Kidney epithelial cell (primary cell): ENCODE results near the gene GPC1. TPM values are rescaled to one million over a fixed set of nuclear protein-coding genes. Genes with fewer than 3 reads are reported as not detected.

ENCODE experiments used
- DNase-seq: peaks from one replicate; pipeline ENCODE4 v3.0.0-alpha.2; 2010; ENCODE audit warnings: low read depth
- H3K27me3 ChIP-seq: 2 replicates; pipeline ENCODE4 v1.6.0; 2011; ENCODE audit warnings: low read length; ENCODE audit not compliant: control insufficient read depth, insufficient read depth
- H3K36me3 ChIP-seq: 2 replicates; pipeline ENCODE4 v1.5.1; 2011; ENCODE audit warnings: low read length; ENCODE audit not compliant: control insufficient read depth, insufficient read depth
- H3K4me3 ChIP-seq: 2 replicates; pipeline ENCODE4 v1.5.1; 2011; ENCODE audit warnings: low read depth, mild to moderate bottlenecking, control low read depth, low read length
- CTCF ChIP-seq: IDR thresholded peaks from 2 replicates; pipeline ENCODE4 v1.5.1; 2011; ENCODE audit warnings: mild to moderate bottlenecking, moderate library complexity, low read length, control low read depth, inconsistent platforms; ENCODE audit not compliant: insufficient read depth, poor library complexity, severe bottlenecking
- total RNA-seq: library from RNA; depleted of rRNA; stranded (reverse); fragments of >200 nt; gene quantifications from 2 replicates; pipeline ENCODE4 v1.2.3, GENCODE V29; 2015

GPC1 gene
- total RNA-seq, 1 donor from 2014 or later = 75.2 TPM

DNA sequence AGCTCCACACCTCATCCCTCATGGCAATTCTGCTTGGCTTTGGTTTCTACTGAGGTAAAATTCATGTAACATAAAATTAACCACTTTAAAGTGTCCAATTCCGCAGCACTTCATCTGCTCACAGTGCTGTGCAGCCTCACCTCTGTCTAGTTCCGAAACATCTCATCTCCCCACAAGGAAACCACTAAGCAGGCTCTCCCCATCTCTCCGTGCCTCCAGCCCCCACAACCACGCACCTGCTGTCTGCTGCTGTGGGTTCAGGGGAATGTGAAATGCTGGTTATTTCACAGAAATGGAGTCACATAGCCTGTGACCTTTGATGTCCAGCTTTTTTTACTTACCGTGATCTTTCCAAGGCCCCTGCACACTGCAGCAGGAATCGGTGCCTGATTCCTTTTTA lies 7.7 kb upstream of the GPC1 start:
- Histone ChIP-seq H3K36me3 (no peaks in the 10 kb centered on the region), H3K27me3 (peaks cover 2% of the 10 kb centered on the region), H3K4me3 (no peak overlapping the region)
- no peak for TF ChIP-seq CTCF
- no peak for DNase-seq

DNA sequence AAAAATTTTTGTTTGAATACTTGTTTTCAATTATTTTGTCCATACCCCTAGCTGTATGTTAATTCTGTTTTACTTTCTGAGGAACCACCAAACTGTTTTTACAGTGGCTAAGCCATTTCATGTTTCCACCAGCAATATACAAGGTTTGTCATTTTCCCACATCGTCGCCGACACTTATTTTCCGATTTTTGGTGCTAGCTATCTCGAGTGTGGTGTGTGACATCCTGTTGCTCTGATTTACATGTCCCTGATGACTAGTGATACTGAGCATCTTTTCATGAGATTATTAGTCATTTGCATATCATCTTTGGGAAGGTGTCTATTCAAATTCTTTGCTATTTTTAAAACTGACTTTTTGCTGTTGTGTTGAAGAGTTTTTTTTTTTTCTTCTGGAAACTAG lies 7.2 kb upstream of the GPC1 start:
- peaks cover 2% of the 10 kb centered on the region for H3K27me3 ChIP-seq
- no peak for DNase-seq
- no peak for TF ChIP-seq CTCF
- no peak overlapping the region for H3K4me3 ChIP-seq
- no peaks in the 10 kb centered on the region for H3K36me3 ChIP-seq

DNA sequence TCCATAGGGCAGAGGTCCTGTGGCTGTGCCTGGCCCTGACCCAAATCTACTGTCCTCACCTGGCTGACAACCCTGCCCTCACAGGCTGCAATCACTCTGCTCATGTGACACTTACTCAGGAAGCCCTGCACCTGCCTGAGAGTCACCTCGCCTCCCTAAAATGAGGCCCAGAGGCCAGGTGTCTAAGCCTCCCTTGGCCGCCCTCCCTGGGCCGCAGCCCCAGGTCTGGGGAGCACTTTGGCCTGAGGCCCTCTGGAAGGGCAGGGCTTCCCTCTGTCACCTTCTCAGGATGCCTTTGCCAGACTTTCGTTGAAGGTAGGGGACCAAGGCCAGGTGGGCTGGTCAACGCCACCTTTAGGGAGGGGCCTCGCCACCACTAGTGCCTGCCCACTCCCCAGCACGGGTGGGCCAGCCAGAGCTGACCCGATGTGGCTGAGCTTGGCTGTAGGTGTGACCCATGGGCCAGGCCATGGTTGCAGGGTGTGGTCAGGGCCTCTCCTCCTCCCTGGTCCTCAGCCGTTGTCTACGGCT lies 6.1 kb upstream of the GPC1 start:
- TF ChIP-seq CTCF = no peak
- no peak for DNase-seq

DNA sequence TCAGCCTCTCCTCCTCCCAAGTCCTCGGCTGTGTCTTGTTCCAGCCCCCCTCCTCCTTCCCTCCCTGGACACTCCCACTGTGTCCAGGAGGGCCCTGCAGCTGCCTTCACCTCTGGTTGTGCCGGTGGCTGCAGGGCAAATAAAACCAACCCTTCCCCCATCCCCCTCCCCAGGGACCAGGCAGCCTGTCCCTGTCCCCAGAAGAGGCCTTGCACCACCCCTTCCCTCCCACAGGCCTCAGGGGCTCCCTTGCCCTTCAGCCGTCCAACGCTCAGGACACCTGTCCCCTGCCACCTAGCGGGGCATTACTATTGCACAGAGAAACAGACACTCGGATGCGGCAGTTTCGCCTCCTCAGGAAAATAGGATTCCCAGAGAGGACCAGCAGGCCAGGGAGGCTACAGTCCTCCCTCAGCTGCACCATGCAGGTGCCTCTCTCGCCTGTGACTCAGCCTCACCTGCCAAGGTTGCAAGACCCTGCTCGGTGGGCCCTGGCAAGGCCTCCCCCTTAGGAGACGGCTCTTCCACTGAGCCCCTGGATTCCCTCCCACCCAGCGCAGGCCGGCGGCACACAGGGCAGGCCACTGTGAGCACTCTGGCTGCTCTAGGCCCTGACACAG lies 5.5 kb upstream of the GPC1 start:
- DNase-seq = no peak
- Histone ChIP-seq H3K27me3 (peaks cover 2% of the 10 kb centered on the region), H3K36me3 (no peaks in the 10 kb centered on the region), H3K4me3 (no peak overlapping the region)
- TF ChIP-seq CTCF = no peak

More for the DNA sequence above, 6.1 kb upstream of the GPC1 start:
- H3K27me3 ChIP-seq = peaks cover 2% of the 10 kb centered on the region
- H3K4me3 ChIP-seq = no peak overlapping the region
- no peaks in the 10 kb centered on the region for H3K36me3 ChIP-seq

DNA sequence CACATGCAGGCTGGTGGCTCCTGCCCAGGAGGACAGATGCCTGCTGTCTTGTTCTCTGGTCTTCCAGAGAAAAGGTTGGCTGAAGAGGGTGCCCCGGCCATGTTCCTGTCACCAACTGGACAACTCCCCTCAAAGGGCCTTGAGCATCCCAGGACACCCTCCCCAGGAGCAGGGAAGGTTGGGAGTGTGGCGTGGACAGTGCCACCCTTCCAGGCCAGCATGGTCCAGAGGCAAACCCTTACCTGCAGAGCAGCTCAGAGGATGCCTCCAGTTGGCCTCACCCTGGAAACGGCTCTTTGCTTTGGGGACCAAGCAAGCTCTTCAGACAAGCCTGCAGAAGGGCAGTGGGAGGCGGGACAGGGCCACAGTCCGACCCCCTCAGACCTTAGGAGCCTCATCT lies 4.9 kb upstream of the GPC1 start:
- no peak for TF ChIP-seq CTCF
- Histone ChIP-seq H3K27me3 (peaks cover 2% of the 10 kb centered on the region), H3K4me3 (no peak overlapping the region), H3K36me3 (no peaks in the 10 kb centered on the region)
- DNase-seq = no peak

GRCh38 chr2:240431271-240431660 lies 4.2 kb upstream of the GPC1 start:
- no peak for DNase-seq
- H3K27me3 ChIP-seq = peaks cover 2% of the 10 kb centered on the region
- H3K4me3 ChIP-seq = no peak overlapping the region
- H3K36me3 ChIP-seq = no peaks in the 10 kb centered on the region
- TF ChIP-seq CTCF = no peak
